CD4-positive, alpha-beta T cell treated with Interleukin-4 for 1 hour (primary cell): Measurements from ENCODE around the gene PTPRQ.
"Not testable (repeated sequence)": the region's sequence is repeated elsewhere in the genome, so short reads cannot be mapped to it uniquely, and the experiment has no call there.

Source experiments
- DNase-seq, 2 donors: peaks; one replicate each; pipeline ENCODE4 v3.0.0-alpha.2; 2020 to 2022

Gene PTPRQ

DNA sequence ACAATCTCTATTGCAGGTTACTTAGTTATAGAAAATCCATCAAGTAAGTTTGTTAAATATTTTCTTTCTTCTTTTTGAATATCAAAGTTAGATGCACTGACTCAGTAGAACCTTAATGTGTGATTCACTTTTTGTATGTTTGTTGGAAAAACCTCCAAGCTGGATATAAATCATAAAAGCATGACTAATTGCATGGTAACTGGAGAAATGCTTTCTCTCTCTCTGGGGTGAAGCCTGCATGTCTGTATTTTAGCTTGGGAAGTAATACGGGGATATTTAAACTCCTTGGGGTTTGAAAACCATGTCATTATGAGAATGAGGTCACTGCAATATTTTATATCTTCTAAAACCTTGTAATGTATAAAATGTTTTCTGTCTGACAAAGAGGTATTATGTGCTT is 204.8 kb downstream of the PTPRQ start:
- no peak for DNase-seq

DNA sequence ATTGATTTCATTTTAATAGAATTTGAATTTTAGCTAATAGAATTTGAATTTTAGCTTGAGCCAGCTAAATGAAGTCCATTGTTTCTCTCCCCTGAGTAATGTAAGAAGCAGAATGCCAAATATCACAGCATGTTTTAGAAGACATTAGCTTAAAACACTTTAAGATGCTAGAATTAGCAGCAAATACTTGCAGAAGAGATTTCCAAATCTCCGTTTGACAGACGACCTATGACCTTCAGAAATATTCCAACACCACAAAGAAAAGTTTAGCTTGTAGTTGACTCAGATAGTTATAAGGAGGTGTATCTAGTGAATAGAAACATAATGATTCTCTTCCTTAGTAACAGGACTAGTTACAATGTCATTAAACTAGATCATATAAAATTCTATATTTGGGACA is 211.7 kb downstream of the PTPRQ start:
- DNase-seq: no peak

DNA sequence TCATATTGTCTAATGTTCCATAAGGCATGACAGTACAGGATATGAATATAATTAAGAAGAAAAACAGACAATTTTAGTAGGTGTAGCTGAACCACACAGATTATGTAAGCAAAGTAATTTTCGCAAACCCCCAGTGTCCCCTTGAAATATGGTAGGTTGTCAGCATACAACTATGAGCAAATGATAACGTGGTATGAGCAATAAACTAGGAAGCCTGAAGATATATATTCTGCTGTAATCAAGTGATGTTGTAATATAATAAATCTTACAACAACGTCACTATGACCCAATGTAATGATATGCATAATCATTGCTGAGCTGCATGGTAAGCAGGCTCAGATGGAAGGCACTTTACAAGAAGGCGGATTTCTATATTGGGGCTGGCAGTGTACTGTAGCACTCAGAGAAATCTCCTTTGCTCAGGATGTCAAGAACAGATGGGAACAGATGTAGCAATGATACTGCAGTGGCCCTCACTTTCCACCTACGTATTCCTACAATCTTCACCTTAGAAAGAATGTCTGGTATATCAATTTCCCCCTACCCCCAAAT is 215.6 kb downstream of the PTPRQ start:
- no peak for DNase-seq

DNA sequence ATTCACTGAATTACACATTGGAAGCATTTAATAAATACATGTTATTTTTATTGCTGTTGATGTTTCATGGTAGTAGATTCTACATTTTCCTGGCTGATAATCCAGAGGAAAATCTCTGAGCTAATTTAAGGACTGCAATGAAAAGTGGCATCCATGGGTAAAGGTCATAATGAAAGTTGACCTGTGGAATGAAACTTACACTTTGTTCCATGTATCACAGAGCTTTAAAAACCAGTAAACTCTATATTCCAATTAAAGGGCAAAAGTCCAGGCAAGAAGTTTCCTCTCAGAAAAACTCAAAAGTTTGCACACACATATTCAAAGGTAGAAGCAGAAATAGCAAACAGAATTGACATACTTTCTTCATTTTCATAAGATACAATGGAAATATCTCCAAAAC is 218.6 kb downstream of the PTPRQ start:
- DNase-seq: no peak

DNA sequence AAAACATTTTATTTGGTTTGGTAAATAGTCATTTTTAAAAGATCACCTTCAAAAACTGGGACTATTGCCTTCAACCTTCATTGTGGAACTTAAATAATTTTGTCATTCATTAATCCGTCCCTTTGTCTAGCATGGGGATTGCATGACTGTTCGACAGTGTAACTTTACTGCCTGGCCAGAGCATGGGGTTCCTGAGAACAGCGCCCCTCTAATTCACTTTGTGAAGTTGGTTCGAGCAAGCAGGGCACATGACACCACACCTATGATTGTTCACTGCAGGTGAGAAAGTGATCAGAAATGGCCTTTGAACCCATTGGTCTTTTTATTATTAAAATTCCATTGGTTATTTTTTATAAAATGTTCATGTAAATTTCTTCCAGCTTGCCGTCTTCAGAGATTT is 226.2 kb downstream of the PTPRQ start:
- DNase-seq: no peak

DNA sequence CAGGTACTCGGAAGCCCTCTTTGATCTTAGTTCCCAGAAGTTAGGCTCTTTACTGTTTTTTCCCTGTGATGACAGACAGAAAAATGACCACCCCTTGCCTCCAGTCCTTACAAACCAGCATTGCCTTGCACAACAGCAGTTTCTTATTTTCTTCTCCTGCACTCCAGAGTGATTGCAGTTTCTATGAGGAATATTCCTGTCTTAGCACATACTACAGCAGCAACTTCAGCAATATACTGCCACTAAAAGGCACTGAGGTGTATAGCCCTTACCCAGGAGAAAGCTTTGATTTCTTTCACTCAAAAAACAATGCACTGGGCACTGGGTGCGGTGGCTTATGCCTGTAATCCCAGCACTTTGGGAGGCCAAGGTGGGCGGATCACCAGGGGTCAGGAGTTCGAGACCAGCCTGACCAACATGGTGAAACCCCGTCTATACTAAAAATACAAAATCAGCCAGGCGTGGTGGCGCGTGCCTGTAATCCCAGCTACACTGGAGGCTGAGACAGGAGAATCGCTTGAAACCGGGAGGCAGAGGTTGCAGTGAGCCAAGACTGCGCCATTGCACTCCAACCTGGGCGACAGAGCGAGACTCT is 232.1 kb downstream of the PTPRQ start:
- DNase-seq: not testable (repeated sequence)

DNA sequence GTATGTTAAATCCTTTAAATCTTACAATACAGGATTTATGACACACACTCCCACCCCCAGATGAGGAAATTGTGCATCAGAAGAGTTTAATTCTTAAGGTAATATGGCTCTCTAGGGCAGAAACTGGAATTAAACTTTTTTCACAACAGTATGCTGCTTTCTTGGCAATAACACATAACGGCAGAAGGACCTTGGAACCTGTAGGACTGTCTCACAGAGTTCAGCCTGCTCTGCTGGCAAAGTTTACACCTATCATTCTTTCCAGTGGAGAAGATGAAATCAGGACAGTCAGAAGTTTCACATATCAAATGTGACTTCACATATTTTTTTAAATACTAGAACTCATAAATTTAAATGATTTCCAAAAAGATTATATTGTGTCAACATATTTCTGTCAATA is 232.8 kb downstream of the PTPRQ start:
- no peak for DNase-seq

DNA sequence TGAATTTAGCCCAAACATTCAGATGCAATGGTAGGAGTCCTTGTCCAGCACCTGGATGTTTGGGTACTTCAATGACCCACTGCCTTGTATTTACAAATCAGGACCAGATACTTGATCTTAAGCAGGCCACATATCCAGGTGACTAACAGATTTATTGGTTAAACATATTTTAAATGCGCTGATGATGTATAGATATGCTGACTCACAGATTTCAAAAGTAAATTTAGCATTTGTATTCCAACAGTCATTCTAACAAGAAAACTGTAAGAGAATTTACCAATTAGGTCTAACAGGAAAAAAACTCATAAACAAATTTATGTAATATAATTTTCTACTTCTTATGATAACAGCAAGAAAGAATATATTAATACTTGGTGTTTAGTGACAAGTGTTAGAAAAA is 234.0 kb downstream of the PTPRQ start:
- no peak for DNase-seq

DNA sequence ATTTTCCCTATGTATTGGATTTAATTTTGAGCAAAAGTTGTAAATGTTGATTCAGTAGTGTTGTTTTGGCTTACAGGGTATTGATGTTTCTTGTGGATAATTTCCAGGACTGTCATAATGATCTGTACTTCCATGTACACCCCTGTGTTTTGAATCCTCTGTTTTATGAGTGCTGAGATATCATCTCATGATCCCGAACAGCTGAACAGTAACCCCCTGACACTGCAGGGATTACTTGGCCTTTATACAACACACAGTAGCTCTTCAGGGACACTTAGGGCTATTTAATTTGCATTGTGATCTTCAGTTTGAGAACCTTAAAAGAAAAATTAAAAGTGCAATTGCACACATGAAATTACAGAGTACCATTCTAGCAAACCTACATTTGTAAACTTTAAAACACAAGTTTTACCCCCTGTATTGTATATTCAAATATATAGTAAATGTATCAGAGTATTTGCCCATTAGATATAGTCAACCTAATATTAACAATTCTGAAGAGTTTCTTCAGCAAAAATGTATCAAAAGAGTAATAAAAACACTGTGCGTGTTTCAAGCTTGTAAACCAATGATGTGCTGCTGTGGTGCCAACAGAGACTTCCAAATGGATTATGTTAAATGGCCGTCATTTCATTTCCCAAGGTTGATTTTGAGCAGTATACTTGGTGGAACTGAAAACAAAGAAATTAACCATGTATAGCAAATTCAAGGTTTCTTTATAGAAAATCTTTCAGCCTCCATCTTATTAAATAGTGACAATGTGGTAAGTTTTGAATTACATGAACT is 235.5 kb downstream of the PTPRQ start:
- DNase-seq: no peak

DNA sequence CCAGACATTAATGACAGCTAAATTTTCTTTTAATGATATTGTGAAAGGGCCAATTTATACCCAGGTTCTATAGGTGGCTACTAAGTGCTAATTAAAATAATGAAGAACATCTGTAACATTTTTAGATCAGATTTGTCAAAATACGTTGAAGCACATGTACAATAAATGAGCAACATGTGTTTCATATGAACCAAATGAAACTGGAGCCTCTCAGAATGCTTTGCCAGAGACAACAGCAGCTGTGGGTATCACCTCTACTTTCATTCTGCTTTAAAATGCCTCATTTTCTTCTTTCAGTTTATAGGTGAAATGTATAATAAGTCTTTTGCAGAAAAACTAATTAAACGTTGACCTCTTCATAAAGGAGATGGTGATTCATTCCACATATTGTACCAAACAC is 237.3 kb downstream of the PTPRQ start:
- no peak for DNase-seq

DNA sequence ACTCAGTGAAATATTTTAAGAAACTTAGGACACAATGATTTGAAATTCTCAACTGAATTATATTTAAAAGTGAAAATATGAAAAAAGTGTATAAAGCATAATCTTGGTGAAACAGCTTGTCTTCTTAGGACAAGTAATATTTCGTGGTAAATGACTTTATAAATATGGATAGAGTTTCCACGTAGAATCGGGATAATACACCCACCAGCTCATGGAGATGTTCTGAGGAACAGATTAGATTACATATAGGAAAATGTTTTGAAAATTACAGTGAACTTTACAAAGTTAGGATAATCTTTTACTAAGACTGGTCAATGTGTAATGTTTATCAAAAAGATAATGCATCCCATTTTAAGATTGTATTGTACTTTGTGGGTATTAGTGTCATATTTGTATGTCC is 237.8 kb downstream of the PTPRQ start:
- DNase-seq: no peak

DNA sequence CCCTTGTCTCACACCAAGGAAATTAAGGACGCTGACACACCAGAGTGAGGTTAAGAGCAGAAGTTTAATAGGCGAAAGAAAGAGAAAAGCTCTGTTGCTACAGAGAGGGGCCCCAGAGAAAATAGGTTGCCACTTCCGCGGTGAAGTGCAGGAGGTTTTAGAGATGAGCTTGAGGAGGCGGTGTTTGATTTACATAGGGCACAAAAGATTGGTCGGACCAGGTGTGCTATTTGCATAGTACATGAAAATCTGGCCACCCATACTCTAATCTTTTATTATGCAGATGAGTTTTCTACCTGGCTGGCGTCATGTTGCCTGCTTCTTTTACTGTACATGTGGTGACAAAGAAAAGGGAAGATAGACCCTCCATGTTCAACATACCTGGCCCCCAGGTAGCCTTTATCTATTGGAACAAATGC is 240.1 kb downstream of the PTPRQ start:
- DNase-seq: no peak

DNA sequence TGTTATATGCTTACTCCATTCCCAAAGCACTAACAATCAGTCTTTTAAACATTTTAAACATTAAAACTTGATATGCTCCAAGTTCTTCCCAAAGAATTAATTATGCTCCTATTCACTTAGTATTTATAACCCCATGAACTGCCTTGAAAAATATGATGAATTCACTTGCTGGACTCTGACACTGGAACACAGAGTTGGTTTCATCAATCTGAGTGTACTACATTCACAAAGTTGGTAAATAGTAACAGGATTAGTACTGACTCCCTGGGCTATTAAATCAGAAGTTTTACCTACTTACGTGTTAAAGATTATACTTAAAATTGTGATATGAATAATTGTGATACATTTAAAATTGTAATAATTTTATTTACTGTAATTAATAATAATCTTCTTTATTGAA is 246.1 kb downstream of the PTPRQ start:
- no peak for DNase-seq

DNA sequence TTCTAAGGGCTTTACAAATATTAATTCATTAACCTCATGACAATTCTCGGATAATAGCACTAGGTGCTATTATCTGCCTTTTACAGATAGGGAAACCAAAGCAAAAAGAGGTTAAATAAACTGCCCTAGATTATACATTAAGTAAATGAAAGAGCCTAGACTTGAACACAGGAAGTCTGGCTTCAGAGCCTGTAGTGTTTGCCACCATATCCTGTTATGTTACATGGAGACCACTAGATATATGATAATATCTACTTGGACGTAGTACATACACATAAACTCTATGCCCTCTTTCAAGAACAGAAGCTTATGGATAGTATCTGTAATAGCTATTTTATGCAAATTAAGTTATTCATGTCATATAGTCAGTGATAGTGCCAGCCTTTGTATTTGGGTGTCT is 246.5 kb downstream of the PTPRQ start:
- no peak for DNase-seq

DNA sequence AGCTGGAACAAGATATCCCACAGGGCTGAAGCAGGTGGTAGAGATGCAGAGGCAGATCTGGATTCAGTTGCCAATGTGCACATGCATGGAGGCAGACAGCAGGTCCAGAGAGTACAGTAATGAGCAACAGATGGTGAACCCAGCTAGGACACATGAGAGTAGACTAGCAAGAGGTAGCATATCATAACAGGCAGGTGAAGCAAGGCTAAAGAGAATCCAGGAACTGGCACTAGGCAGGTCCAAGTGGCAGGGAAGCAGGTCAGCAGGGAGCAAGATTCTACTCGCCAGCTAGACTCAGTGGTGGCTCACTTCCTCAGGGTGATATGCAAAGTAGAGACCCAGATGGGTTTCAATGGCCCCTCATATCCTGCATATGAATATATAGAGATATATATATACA is 248.1 kb downstream of the PTPRQ start:
- DNase-seq: no peak

DNA sequence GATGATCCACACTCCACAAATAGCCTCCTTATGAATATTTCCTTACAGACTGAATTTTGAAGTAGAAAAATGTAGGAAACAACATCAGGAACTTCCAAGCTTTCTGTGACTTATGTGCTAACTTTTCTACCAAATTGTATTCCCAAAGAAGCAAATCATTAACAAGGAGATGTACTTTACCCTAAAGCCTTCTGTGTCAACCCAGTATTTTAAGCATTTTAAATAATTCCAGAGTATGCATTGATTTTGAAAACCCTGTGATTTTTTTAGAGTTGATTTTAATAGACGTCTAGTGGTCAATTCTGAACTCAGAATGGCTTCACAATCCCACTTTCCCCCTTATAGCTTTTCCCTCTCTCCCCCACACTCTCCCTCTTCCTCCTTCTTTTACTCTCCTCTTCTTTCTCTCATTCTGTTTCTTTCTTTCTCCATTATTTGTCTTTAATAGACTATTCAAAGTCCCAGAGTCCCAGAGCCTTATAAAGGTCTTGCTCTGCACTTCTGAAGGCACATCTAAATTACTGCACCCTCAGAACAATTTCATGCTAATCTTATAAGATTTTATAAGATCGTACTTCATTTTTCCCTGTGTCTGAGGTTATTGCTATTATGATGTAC is 253.3 kb downstream of the PTPRQ start:
- DNase-seq: no peak

DNA sequence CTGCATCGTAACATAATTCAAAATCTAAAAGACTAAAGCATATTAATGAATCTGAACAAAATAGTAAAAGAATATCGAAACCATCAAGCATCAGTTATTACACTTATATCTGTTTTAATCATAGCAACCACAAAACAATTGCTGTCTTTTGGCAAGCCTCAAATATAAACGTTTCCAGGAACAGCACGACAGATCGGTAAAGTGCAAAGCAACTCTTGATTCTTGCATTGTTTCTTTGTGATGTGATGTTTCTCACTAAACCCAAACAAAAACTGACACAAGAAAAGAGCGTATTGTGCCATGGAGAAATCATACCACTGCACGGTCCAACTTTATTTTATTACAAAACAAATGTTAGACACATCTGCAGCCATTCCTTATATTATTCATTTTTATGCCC is 254.2 kb downstream of the PTPRQ start:
- DNase-seq: no peak

DNA sequence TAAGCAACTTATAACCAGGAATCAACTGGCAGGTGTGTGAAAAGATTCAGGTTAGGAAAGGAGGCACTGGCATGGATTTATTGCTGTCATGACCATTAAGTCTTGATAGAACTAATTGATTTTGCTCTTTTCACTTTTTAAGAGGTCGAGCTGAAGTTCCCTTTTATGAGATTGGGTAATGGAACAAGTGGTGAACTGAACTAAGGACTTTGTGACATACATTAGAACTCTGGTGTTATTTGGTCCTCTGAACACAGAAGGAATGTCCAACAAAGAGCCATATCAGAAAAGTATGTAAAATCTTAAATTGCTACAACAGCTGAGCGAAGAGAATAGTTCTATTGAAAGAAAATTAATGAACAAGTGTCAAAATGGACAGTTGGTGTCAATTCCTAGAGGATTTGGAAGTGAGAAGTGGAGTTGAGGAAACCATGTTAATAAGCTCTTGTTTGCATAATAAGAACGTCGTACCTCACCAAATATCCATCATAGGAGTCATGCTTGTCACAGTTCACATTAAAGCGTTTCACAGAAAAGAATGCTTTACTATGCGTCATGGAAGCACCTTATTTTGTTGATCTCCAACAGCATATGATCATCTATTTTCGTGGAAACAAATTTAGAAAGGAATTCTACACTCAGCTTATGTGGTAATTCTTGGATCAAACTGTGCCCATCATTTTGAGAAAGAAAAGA is 255.0 kb downstream of the PTPRQ start:
- no peak for DNase-seq

DNA sequence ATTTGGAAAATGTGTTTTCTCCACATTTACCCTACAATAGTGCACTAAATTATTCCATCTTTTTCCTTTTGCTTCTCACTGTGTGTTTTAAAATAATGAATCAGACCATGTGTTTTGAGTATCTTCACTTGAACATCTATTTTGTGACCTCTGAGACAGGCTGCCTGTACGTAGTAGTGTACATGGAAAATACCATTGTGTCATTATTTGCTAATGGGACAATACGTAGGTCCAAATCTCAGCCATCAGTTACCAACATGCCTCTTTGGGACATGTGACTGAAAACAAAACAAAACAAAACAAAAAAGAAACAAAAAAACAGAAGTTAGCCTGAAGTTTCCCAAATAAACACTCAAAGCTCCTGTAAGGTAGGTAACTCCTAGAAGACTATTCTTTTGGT is 256.3 kb downstream of the PTPRQ start:
- no peak for DNase-seq

DNA sequence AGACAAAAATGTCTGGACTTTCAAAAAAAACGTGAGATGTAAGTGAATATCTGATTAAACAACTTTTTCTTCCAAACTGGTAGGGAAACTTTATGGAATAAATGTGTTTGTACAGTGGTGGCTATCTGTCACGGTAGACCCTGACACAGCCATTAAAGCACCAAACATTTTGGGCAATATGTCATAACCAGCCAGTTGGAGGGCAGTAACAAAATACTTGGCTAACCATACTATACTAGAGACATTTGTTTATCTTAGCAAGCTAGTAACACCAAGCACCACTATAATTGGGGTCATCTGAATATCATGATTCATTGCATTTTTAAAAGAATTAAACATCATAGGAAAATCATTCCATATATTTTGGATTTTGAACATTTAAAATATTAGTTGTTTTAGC is 257.4 kb downstream of the PTPRQ start:
- DNase-seq: no peak

DNA sequence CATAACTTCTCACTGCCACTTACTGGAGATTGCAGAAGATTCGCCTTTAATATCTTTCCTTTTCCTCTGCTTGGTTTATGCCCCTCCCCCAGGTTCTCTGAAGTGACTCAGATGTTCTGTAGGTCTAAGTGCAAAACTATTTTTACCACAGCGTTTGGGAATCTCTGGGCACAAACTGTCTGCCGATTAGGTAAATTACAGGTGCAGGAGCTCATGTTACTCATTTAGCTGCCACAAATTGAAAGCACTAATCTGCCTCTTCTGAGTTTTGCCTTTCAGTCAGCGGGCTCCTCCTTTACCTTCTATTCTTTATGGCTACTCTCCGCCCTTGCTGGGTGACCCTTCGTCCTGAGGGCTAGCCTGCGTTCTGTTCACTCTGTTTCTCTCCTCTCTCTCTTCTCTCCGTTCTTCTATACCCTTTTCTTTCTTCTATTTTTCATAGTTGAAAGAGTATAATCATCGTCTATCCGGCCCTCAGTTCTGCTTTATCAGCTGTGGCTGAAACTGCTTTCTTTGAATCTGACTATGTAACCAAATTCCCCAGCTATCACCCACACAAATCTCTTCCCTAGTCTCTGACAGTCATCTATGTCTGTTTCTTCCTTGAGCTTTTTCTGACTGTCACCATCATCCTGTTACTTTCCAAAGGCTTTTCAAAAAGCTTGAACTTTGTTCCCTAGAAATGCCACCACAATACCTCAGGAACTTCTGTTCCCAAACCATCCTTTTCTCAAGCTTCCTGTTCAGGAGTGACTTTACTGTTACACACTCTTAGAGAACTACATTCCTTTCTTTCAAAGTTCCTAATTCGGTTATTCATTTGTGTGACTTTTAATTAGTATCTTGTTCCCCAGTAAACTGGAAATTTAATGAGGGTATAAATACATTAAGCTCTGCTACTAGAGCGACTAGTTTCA is 259.1 kb downstream of the PTPRQ start:
- no peak for DNase-seq

DNA sequence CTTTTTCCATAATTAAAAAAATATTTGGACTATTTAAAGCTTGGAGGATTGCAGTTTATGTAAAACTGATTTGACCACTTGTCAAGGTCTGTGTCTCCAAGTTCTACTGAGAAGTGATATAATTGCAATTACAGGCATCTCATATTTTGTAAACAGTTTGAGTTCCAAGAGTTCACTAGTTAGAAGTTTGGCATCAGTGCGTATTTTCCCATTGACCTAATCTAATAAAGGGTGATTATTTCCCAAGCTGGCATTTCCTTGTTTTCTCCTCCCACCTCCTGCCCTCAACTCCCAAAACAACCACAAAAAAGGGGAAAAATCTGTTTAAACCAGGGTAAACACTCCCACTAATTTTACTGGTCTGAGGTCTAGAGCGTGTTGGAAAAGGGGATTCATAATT is 260.4 kb downstream of the PTPRQ start:
- DNase-seq: no peak
